Epithelial cell of proximal tubule (primary cell): ENCODE data around the gene GRN. TPM values are rescaled to one million over a fixed set of nuclear protein-coding genes. Genes with fewer than 3 reads are reported as not detected.

ENCODE experiments used
- DNase-seq: peaks from one replicate; pipeline ENCODE4 v3.0.0-alpha.2; 2011; ENCODE audit warnings: low read depth
- H3K4me3 ChIP-seq: 2 replicates; pipeline ENCODE4 v1.5.1; 2011; ENCODE audit warnings: low read depth, mild to moderate bottlenecking, low read length
- total RNA-seq: library from RNA; depleted of rRNA; stranded (reverse); fragments of >200 nt; gene quantifications from 2 replicates; pipeline ENCODE4 v1.2.3, GENCODE V29; 2015
- TF ChIP-seq, protein P1 (sequence below): conservative IDR thresholded peaks from 2 replicates; pipeline ENCODE4 v1.5.1; 2012; ENCODE audit warnings: low read depth, mild to moderate bottlenecking, low read length

GRN gene
- total RNA-seq, 1 donor from 2014 or later = 567 TPM

GRCh38 chr17:44400226-44400847 lies 55.2 kb downstream of the GRN start:
- DNase-seq = no peak
- TF ChIP-seq, protein P1, sequence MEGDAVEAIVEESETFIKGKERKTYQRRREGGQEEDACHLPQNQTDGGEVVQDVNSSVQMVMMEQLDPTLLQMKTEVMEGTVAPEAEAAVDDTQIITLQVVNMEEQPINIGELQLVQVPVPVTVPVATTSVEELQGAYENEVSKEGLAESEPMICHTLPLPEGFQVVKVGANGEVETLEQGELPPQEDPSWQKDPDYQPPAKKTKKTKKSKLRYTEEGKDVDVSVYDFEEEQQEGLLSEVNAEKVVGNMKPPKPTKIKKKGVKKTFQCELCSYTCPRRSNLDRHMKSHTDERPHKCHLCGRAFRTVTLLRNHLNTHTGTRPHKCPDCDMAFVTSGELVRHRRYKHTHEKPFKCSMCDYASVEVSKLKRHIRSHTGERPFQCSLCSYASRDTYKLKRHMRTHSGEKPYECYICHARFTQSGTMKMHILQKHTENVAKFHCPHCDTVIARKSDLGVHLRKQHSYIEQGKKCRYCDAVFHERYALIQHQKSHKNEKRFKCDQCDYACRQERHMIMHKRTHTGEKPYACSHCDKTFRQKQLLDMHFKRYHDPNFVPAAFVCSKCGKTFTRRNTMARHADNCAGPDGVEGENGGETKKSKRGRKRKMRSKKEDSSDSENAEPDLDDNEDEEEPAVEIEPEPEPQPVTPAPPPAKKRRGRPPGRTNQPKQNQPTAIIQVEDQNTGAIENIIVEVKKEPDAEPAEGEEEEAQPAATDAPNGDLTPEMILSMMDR = peak; percentile 76
- H3K4me3 ChIP-seq = no peak overlapping the region

Other genes starting within 250 kb of the GRN start
- gene HDAC5, start 221.7 kb upstream of the GRN start, total RNA-seq = 7.3 and 13.5 TPM in 2 replicates
- gene HROB, start 203.4 kb upstream of the GRN start, total RNA-seq = 12.0 and 12.9 TPM in 2 replicates
- gene ASB16, start 174.6 kb upstream of the GRN start, total RNA-seq = not detected in 2 replicates
- gene TMUB2, start 158.3 kb upstream of the GRN start, total RNA-seq = 19.1 and 26.3 TPM in 2 replicates
- 40.2 and 61.4 TPM in 2 replicates for gene ATXN7L3, start 145.4 kb upstream of the GRN start, total RNA-seq
- gene UBTF, start 125.6 kb upstream of the GRN start, total RNA-seq = 37.5 and 57.4 TPM in 2 replicates
- gene SLC4A1, start 77.2 kb upstream of the GRN start, total RNA-seq = not detected in 2 replicates
- gene RUNDC3A, start 36.7 kb upstream of the GRN start, total RNA-seq = 0.07 and 2.2 TPM in 2 replicates
- 161 and 197 TPM in 2 replicates for gene SLC25A39, start 20.5 kb upstream of the GRN start, total RNA-seq
- gene FAM171A2, start 18.6 kb downstream of the GRN start, total RNA-seq = 8.0 and 15.0 TPM in 2 replicates
- gene ITGA2B, start 44.3 kb downstream of the GRN start, total RNA-seq = 0.14 and 0.81 TPM in 2 replicates
- 12.6 and 13.7 TPM in 2 replicates for gene GPATCH8, start 158.1 kb downstream of the GRN start, total RNA-seq
- gene FZD2, start 212.2 kb downstream of the GRN start, total RNA-seq = 4.1 and 9.2 TPM in 2 replicates